Measurements from ENCODE around the gene NOL4.
"Not testable (repeated sequence)": the region's sequence is repeated elsewhere in the genome, so short reads cannot be mapped to it uniquely, and the experiment has no call there.

DNA sequence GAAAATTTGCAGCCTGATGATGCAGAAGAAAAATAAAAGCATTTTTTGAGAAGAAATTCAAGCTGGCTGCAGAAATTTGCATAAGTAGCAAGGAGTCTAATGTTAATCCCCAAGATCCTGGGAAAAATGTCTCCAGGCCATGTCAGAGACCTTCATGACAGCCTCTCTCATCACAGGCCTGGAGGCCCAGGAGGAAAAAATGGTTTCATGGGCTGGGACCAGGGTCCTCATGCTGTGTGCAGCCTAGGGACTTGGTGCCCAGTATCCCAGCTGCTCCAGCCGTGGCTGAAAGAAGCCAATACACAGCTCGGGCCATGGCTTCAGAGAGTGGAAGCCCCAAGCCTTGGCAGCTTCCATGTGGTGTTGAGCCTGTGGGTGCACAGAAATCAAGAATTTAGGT, 41.3 kb upstream of the NOL4 start:
- TF ChIP-seq POLR2AphosphoS5 (IDR thresholded peaks at IDR 0.05) = not testable (repeated sequence)
- TF ChIP-seq, protein P1, sequence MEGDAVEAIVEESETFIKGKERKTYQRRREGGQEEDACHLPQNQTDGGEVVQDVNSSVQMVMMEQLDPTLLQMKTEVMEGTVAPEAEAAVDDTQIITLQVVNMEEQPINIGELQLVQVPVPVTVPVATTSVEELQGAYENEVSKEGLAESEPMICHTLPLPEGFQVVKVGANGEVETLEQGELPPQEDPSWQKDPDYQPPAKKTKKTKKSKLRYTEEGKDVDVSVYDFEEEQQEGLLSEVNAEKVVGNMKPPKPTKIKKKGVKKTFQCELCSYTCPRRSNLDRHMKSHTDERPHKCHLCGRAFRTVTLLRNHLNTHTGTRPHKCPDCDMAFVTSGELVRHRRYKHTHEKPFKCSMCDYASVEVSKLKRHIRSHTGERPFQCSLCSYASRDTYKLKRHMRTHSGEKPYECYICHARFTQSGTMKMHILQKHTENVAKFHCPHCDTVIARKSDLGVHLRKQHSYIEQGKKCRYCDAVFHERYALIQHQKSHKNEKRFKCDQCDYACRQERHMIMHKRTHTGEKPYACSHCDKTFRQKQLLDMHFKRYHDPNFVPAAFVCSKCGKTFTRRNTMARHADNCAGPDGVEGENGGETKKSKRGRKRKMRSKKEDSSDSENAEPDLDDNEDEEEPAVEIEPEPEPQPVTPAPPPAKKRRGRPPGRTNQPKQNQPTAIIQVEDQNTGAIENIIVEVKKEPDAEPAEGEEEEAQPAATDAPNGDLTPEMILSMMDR (IDR thresholded peaks at IDR 0.05) = not testable (repeated sequence)

Data from gastroesophageal sphincter (tissue), 3 donors.